Thyroid gland (tissue), 4 donors: ENCODE data around the gene TMEM51. TPM values are rescaled to one million over a fixed set of nuclear protein-coding genes. Genes with fewer than 3 reads are reported as not detected.

Experiments
- DNase-seq, 2 donors: peaks; one replicate each; pipeline ENCODE4 v3.0.0-alpha.2; 2019
- H3K27ac ChIP-seq, 3 donors: fragments of 200-600 bp; sonication (generic); 1 replicate in 2 of 3; 2 replicates in 1 of 3; pipeline ENCODE4 v1.5.1; 2016 to 2019; ENCODE audit warnings: mild to moderate bottlenecking in 1 of 3, moderate library complexity in 1 of 3
- H3K27me3 ChIP-seq: fragments of 200-600 bp; sonication (generic); one replicate; pipeline ENCODE4 v1.5.1; 2019
- H3K36me3 ChIP-seq, 2 donors: fragments of 200-600 bp; sonication (generic); one replicate each; pipeline ENCODE4 v1.5.1; 2016 to 2019
- H3K4me1 ChIP-seq, 2 donors: fragments of 200-600 bp; sonication (generic); one replicate each; pipeline ENCODE4 v1.5.1; 2017 to 2019
- H3K4me3 ChIP-seq, 3 donors: fragments of 200-600 bp; sonication (generic); replicated peaks in 1 of 3; 1 replicate in 2 of 3; 2 replicates in 1 of 3; pipeline ENCODE4 v1.5.1; 2016; ENCODE audit warnings: mild to moderate bottlenecking in 1 of 3
- H3K9me3 ChIP-seq: fragments of 200-600 bp; sonication (generic); one replicate; pipeline ENCODE4 v1.5.1; 2017
- CTCF ChIP-seq, 6 experiments: fragments of 200-600 bp in 3 of 6; fragments of 450-650 bp in 3 of 6; sonication (generic) in 3 of 6; IDR thresholded peaks; one replicate each; pipeline ENCODE4 v1.5.1; 2016 to 2019; ENCODE audit warnings: antibody characterized with exemption in 6 of 6, mild to moderate bottlenecking in 2 of 6, inconsistent platforms in 1 of 6, moderate library complexity in 1 of 6
- POLR2A ChIP-seq, 2 donors: fragments of 450-650 bp; IDR thresholded peaks; one replicate each; pipeline ENCODE4 v1.6.1; 2017; ENCODE audit warnings: antibody characterized with exemption in 2 of 2, mild to moderate bottlenecking in 2 of 2, moderate library complexity in 1 of 2
- WGBS, 2 donors: methylation state at CpG; one replicate each; pipeline ENCODE4 v1.1.5; 2017; 5-methylcytosine and 5-hydroxymethylcytosine counted together
- intact Hi-C: fragments of 100-400 bp; cut with DNase I; formaldehyde crosslinking; loops from one replicate; pipeline ENCODE4 v1.15.1; 2023
- total RNA-seq, 4 donors: library from RNA; depleted of rRNA; stranded (reverse); fragments of >200 nt; gene quantifications; one replicate each; pipeline ENCODE4 v1.2.3, GENCODE V29; 2016

Gene TMEM51
- total RNA-seq, 4 donors from 2014 or later = 3.7 to 12.0 (median 6.4) TPM

- Histone ChIP-seq H3K4me3 (no peak overlapping the region), H3K27me3 (no peaks in the 10 kb centered on the region), H3K9me3 (no peaks in the 10 kb centered on the region), H3K27ac (no peak overlapping the region), H3K36me3 (no peaks in the 10 kb centered on the region), H3K4me1 (peaks cover 0 to 14% of the 10 kb centered on the region in 2 donors)
- 89 to 92% methylated on average over 5 of the region's 5 CpGs for WGBS, 2 donors
- TF ChIP-seq POLR2A (IDR thresholded peaks at IDR 0.05) (no peak), CTCF (IDR thresholded peaks at IDR 0.05) (no peak)
- DNase-seq = no peak
- intact Hi-C loops = no loop called here
Observed at GRCh38 chr1:15155191-15155590, 1.6 kb downstream of the TMEM51 start.

GRCh38 chr1:15155888-15156741 is 2.6 kb downstream of the TMEM51 start:
- no peak for DNase-seq
- H3K9me3 ChIP-seq = no peaks in the 10 kb centered on the region
- H3K27me3 ChIP-seq = no peaks in the 10 kb centered on the region
- no peak overlapping the region for H3K4me3 ChIP-seq
- intact Hi-C loops = no loop called here
- 73 to 90% methylated on average over 11 of the region's 11 CpGs for whole genome bisulfite sequencing, 2 donors
- no peak for TF ChIP-seq CTCF (IDR thresholded peaks at IDR 0.05)
- no peak for TF ChIP-seq POLR2A (IDR thresholded peaks at IDR 0.05)
- H3K27ac ChIP-seq = no peak overlapping the region
- no peaks in the 10 kb centered on the region for H3K36me3 ChIP-seq
- H3K4me1 ChIP-seq = peaks cover 0 to 14% of the 10 kb centered on the region in 2 donors

- H3K9me3 ChIP-seq = no peaks in the 10 kb centered on the region
- H3K27ac ChIP-seq = no peak overlapping the region
- TF ChIP-seq CTCF (IDR thresholded peaks at IDR 0.05) (no peak), POLR2A (IDR thresholded peaks at IDR 0.05) (no peak)
- no peaks in the 10 kb centered on the region for H3K27me3 ChIP-seq
- H3K36me3 ChIP-seq = no peaks in the 10 kb centered on the region
- intact Hi-C loops = no loop called here
- peaks cover 0 to 14% of the 10 kb centered on the region in 2 donors for H3K4me1 ChIP-seq
- DNase-seq = no peak
- H3K4me3 ChIP-seq = no peak overlapping the region
- WGBS, 2 donors = 81 to 87% methylated on average over 9 of the region's 9 CpGs
Observed at GRCh38 chr1:15156807-15157380, 3.3 kb downstream of the TMEM51 start.

- H3K4me1 ChIP-seq = peaks cover 0 to 11% of the 10 kb centered on the region in 2 donors
- no peak for TF ChIP-seq POLR2A (IDR thresholded peaks at IDR 0.05)
- TF ChIP-seq CTCF (IDR thresholded peaks at IDR 0.05) = no peak
- no peak overlapping the region for H3K27ac ChIP-seq
- H3K4me3 ChIP-seq = no peak overlapping the region
- WGBS, 2 donors = 85 to 91% methylated on average over 17 of the region's 17 CpGs
- H3K9me3 ChIP-seq = no peaks in the 10 kb centered on the region
- no peaks in the 10 kb centered on the region for H3K27me3 ChIP-seq
- H3K36me3 ChIP-seq = no peaks in the 10 kb centered on the region
- DNase-seq = no peak
- intact Hi-C loops = no loop called here
Observed at GRCh38 chr1:15157524-15158399, 4.2 kb downstream of the TMEM51 start.
